ENCODE data around the gene GALR2.

DNA sequence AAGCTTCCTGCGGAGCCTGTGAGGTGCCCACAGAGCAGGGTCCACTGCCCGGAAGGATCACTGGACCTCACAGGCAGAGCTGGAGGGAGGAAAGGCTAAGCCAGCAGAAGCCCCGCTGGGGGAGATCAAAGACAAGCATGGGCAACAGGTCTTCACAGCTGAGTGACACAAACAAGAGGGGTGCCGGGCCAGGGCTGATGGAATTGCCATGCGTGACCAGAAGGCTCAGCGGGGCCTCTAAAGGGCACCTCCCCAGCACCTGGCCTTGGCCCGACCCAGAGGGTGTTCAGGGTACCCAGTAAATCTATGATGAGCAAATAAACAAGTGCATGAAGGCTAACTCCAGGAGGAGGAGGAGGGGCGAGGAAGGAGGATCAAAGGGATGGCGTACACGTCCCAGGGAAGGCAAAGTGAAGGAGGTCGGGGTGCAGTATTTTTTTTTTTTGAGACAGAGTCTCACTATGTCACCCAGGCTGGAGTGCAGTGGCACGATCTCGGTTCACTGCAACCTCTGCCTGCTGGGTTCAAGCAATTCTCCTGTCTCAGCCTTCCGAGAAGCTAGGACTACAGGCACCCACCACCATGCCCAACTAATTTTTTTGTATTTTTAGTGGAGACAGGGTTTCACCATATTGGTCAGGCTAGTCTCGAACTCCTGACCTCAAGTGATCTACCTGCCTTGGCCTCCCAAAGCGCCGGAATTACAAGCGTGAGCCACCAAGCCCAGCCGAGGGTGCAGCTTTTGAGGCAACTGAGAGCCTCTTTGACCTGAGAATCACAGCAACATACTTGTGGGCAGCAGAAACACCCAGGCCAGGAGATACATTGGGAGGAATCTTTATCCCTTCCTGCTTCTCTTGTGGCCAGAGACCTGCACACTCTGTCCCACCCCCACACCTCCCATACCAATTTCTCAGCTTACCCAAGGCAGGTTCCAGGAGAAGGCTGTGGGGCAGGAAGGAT, 45.1 kb downstream of the GALR2 start:
- TF ChIP-seq CTCF (IDR thresholded peaks at IDR 0.05) (no peak), POLR2A (IDR thresholded peaks at IDR 0.05) (no peak)

Measured in right lobe of liver (tissue), 4 donors.